NCI-H128 (cell line): ENCODE measurements around the gene THRB.

Experiments used
- DNase-seq: peaks from one replicate; lab custom pipeline; 2025; ENCODE audit not compliant: unreplicated experiment; lab: John Stamatoyannopoulos, UW

THRB gene

DNA sequence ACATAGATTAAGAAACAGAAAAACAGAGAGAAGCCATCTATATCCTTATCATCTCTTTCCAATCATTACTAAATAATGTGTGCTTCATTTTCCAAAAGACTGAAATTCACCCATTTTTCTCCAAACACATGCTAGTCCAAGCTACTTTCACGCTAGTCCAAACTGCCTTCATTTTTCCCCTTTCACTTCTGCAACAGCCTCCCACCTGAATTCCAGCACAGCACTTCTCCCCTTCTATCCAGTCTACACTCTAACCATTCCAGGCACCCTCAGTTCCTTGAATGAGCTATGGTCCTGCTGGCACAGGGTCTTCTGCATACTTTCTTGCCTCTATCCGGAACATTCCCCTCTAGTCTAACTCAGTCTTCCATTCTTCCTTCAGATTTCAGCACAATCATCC, 112.0 kb downstream of the THRB start:
- DNase-seq = no peak

- DNase-seq = no peak
Measured at GRCh38 chr3:24379936-24380335, 114.7 kb downstream of the THRB start.

- no peak for DNase-seq
Measured at GRCh38 chr3:24378313-24378712, 116.3 kb downstream of the THRB start.

DNA sequence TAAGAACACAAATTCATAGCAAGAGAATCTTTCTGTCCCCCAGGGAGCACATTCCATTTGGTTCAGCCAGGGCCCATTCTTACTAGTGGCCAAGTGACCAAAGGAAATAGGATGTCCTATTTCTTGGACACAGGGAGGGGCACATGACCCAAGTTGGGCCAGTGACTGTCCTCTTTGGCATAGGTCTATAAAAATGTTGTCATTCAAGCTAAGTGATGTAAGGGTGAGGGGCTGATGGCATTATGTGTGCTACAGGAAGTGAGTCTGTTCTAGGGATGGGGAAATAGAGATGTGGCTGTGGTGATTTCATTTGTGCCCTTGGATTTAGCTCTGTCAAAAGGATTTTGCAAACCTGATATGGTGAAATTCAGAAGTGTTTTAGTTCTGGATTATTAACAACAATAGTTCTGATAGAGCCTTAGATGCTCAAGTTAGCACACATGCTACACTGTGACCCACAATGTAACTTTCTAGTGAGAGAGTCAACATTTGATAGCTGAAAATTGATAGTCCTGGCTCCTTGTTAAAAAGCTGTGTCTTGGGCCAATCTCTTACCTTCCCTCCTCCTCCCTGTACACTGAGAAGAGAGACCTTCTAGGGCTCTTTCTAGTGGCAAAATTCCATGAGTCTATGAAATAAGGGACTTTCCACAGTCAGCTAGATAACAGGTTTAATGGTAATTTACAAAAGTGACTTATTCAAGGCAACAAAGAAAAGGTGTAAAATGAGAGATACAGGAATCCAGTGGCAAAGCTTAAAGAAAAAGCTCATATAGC, 117.2 kb downstream of the THRB start:
- DNase-seq = no peak

- no peak for DNase-seq
Measured at GRCh38 chr3:24375947-24376384, 118.7 kb downstream of the THRB start.

DNA sequence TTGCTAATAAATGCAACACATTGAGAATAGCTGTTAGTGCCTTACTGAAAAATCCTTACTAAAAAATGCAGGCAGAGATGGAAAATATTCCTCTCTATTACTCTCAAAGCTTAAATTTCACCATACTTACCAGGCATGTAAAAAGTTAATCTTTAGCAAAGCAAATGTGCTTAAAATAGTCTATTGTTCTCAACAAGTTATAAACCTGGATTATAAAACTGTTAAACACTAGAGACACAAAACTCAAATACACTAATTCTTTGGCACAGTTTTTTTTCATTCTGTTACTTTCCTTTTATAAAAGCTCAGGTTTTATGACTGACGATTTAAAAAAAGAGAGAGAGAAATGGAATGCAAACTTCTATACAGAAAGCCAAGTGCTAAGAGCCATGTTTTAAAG, 119.8 kb downstream of the THRB start:
- DNase-seq = no peak

GRCh38 chr3:24373198-24373959, 121.3 kb downstream of the THRB start:
- no peak for DNase-seq

DNA sequence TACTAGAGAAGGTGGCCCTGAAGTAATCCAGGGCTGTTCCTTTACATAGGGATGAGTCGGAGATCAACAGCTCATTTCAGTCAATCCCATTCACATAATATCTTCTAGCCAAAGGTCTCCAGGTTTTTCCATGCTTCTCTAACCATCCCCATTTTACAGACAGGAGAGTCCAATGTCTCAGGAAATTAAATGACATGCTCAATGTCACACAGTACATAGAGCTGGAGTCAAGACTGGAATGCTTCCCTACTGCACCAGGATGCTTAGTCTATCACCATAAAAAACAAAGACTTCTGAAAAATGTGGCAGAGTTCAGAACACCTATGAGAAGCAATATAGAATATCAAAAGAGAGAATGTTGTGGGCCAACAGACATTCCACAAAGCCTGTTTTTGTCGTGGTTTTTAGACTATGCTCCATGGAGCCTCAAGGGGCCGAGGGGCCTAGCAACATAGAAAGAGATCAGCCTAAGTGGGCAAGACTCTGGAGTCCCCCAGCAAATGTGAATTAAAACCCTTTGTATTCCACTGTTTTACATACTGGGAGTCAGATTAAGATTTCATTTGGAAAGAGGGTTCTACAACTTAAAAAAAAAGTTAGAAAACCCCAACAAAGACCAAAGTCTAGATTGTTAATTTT, 122.0 kb downstream of the THRB start:
- no peak for DNase-seq

GRCh38 chr3:24370352-24371090, 124.1 kb downstream of the THRB start:
- DNase-seq = no peak

GRCh38 chr3:24368605-24369004, 126.0 kb downstream of the THRB start:
- DNase-seq = no peak

DNA sequence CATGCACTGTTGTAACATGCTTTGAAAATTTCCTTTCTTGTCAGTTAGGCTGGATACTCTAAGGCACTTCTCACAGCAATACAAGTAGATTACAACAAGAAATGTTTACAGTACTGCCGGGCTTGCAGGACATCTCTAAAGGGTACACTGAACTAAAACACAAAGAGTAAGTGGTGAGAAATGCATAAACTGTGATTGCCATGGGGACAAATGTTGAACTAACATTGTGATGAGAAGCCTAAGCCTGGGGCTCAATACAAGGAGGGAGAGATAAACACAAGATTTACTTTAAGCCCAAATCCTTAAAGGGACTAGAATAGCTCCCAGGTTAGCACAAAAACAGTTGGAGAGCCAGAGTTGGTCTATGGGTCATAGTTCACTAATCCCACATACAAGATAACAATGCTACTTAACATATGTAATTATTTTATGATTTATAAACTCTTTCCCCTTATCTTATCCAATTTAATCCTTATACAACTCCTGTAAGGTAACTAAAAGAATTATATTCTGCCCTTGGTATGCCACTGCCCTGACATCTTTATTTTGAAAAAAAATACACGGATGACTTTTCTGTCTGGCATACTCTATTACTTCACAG, 126.9 kb downstream of the THRB start:
- DNase-seq = no peak

GRCh38 chr3:24367216-24367615, 127.4 kb downstream of the THRB start:
- DNase-seq = no peak

- no peak for DNase-seq
Measured at GRCh38 chr3:24365168-24365567, 129.5 kb downstream of the THRB start.

DNA sequence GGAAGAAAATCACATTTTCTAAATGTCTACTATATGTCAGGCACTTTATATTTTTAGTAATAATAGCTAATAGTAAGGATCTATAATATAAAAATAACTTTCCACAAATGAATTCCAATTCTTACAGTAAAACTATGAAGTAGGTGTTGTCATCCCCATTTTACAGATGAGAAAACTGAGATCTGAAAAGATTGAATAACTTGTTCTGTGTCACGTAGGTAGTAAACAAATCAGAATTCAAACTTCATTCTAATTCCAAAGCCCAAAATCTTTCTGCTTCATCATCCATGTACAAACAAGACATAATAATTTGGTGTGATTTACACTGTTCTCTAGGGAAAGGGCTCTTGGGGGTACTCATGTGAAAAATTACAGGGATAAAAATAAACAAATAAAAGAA, 130.3 kb downstream of the THRB start:
- no peak for DNase-seq

- DNase-seq = no peak
Measured at GRCh38 chr3:24363242-24363641, 131.4 kb downstream of the THRB start.

DNA sequence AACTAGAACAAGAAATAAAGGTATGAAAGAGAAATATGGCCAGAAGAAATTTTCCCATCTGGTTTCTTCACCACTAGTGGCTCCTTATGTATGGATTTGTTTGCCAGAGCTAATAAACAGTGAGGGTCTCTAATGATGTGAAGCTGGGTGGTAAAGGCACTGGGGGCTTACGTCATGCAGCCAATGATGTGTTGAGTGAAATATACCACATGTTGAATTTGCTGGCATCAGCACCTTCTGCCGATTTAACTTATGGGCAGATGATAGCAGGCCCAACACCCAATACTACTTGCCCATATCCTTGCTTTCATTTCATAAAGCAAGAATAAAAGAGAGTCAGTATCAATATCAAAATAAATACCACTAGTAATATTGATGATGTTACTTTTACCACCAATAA, 133.0 kb downstream of the THRB start:
- no peak for DNase-seq

GRCh38 chr3:24360957-24361356, 133.7 kb downstream of the THRB start:
- DNase-seq = no peak

GRCh38 chr3:24359645-24360462, 134.8 kb downstream of the THRB start:
- DNase-seq = no peak

- DNase-seq = no peak
Measured at GRCh38 chr3:24359102-24359501, 135.5 kb downstream of the THRB start.

GRCh38 chr3:24357635-24358034, 137.0 kb downstream of the THRB start:
- DNase-seq = no peak
